Fibroblast of upper back skin (primary cell): ENCODE data around the gene ZNF507.
"Not testable (repeated sequence)": the region's sequence is repeated elsewhere in the genome, so short reads cannot be mapped to it uniquely, and the experiment has no call there.

Experiments used
- DNase-seq: peaks from one replicate; pipeline ENCODE4 v3.0.0-alpha.2; 2013

Gene ZNF507

GRCh38 chr19:32372726-32373517, 27.5 kb downstream of the ZNF507 start:
- peak; percentile 22 for DNase-seq

DNA sequence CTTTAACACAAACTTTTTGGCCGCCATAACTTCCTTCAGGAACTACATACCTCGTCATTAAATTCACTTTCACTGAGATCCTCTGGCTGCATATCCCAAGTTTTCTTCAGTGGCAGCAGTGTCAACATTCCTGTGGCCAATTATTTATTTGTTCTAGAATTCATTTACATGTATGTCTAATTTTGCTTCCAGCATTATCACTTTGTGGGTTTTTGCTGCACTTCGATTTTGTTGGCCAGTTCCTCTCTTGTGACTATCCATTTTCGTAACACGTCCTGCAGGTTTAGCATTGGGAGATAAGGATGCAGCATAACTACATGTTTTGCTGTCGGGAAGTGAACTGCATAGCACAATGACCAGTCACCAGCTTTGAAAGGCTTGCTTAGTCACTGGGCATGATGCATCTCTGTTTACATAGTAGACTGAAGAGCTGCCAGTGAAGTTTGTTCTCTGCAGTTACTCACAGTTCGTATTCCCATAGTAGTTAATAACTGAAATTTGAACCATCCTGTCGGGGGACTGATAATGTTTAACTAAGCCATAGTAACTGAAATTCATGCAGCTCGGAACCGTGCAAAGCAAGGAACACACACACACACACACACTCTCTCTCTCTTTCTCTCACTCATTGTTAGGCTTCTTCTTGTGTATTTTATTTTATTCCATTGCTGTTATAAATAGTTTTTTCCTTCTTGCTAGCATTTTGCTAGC, 28.3 kb downstream of the ZNF507 start:
- DNase-seq = peak; percentile 96

DNA sequence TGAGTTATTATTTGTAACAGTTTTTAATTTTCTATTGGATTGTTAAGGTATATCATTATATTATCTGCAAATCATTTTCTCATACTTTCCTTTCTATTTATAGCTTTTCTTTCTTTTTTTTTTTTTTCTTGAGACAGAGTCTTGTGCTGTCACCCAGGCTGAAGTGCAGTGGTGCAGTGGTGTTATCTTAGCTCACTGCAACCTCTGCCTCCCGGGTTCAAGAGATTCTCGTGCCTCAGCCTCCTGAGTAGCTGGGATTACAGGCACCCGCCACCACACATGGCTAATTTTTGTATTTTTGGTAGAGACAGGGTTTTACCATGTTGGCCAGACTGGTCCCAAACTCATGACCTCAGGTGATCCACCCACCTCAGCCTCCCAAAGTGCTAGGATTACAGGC, 29.0 kb downstream of the ZNF507 start:
- not testable (repeated sequence) for DNase-seq

GRCh38 chr19:32377088-32377487, 31.7 kb downstream of the ZNF507 start:
- not testable (repeated sequence) for DNase-seq

- DNase-seq = no peak
Measured at GRCh38 chr19:32380269-32380668, 34.9 kb downstream of the ZNF507 start.

GRCh38 chr19:32387701-32388392, 42.4 kb downstream of the ZNF507 start:
- DNase-seq = peak; percentile 63

- DNase-seq = no peak
Measured at GRCh38 chr19:32388393-32388855, 43.0 kb downstream of the ZNF507 start.

- no peak for DNase-seq
Measured at GRCh38 chr19:32392901-32393300, 47.5 kb downstream of the ZNF507 start.

DNA sequence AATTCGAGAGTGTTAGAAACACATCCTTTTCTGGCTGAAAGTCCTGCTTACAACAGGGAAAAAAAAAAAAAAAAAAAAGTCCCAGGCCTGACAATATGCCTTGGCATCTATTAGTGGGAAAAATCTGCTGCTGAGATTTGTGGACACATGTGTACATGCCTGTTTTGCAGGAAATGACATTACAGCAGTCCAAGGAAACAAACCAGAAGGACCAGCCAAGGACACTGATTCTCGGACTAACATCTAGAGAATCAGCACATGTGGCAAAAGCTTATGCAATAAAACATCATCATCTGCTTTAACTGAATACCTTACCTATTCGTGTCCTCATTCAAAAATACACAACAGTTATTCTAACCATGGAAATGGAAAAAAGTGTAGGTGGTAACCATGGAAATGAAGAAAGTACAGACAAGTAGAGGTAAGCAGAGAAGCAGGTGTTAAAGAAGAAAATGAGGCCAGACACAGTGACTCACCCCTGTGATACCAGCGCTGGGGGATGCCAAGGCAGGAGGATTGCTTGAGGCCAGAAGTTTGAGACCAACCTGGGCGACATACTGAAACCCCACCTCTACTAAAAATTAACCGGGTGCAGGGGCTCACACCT, 50.7 kb downstream of the ZNF507 start:
- DNase-seq = no peak

GRCh38 chr19:32397671-32398101, 52.3 kb downstream of the ZNF507 start:
- DNase-seq = peak; percentile 77

DNA sequence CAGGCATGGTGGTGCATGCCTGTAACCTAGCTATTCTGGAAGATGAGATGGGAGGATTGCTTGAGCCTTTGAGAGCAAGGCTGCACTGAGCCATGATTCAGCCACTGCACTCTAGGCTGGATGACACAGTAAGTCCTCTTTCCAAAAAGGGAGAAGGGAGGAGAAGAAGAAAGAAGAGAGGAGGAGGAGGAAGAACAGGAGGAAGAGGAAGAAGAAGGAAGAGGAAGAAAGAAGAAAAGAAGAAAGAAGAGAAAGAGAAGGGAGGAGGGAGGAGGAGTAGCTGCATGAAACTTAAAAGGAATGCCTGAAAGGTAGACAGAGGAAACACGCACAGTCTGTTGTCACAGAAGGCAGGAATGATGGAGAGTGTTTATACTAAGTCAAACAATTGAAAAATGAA, 56.6 kb downstream of the ZNF507 start:
- DNase-seq = no peak

GRCh38 chr19:32403291-32403995, 58.0 kb downstream of the ZNF507 start:
- DNase-seq = no peak

GRCh38 chr19:32404213-32404932, 59.0 kb downstream of the ZNF507 start:
- no peak for DNase-seq

GRCh38 chr19:32404933-32405430, 59.6 kb downstream of the ZNF507 start:
- no peak for DNase-seq

GRCh38 chr19:32405431-32406160, 60.2 kb downstream of the ZNF507 start, which contains the start of gene DPY19L3:
Gene DPY19L3, plus strand, starts transcription at chr19:32405770. Its CDS starts 2,484 bp downstream, at chr19:32408254.
- peak; percentile 93 for DNase-seq

- DNase-seq = no peak
Measured at GRCh38 chr19:32406161-32407003, 61.0 kb downstream of the ZNF507 start.

DNA sequence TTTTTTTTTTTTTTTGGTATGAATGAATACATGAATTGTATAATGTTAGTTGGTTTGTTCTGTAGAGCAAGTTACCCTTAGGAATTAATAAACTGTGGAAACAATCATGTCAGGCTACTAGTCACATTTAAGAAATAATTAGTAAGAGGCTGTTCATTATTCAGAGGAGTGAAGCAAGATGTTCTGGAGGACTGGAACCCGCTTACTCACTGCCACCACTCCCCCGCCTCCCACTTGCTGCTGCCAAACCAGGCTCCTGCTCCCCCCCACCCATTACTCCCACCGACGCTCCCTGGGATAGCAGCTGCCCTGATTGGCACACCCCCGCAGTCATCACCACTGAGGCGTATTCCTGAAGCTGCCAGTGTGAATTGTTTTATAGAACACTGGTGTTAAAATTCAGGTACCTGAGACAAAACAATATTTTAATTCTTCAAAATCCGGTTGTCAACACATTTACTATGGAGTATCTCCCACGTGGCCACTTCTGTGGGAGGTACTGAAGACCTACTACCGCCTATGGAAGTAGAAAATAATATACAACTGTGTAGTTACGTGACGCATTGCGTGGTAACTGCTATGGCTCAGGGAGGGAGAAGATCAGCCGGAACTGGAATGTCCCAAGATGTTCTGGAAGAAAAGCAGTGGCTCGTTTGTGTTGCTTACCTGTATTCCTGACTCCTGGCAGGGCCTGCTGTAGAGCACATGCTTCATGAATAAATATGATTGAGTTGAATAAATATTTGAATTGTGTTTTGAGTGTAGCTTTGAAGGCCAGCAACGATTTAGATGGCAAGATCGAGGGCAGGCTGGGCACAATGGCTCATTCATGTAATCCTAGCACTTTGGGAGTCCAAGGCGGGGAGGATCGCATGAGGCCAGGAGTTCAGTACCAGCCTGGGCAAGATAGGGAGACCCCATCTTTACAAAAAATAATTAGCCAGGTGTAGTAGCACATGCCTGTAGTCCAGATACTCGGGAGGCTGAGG, 61.9 kb downstream of the ZNF507 start:
- peak; percentile 37 for DNase-seq

DNA sequence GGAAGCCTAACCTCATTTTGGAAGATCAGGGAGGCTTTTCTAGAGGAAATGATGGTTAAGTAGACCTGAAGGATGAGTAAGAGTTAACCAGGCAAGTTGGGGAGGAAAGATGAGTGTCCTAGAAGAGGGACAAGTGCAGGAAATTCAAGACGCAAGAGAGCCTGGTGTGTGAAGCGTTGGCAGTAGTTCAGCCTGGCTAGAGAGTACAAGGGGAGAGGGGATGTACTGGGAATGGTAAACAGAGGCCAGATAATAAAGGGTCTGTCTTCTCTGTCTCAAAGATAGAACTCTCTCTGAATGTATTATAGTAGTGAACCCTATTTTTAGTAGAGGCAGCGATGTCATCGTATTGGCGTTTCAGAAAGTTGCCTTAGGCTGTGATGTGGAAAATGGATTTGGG, 69.8 kb downstream of the ZNF507 start:
- no peak for DNase-seq
